Glomerular visceral epithelial cell (primary cell): ENCODE data around the gene EXOC3L2.
A peak's percentile ranks its signal among the peaks of the same experiment; 100 is the strongest.
"Not testable (repeated sequence)": the region's sequence is repeated elsewhere in the genome, so short reads cannot be mapped to it uniquely, and the experiment has no call there.

Source experiments
- DNase-seq: peaks from one replicate; pipeline ENCODE4 v3.0.0-alpha.2; 2016; ENCODE audit errors: extremely low spot score

Gene EXOC3L2

DNA sequence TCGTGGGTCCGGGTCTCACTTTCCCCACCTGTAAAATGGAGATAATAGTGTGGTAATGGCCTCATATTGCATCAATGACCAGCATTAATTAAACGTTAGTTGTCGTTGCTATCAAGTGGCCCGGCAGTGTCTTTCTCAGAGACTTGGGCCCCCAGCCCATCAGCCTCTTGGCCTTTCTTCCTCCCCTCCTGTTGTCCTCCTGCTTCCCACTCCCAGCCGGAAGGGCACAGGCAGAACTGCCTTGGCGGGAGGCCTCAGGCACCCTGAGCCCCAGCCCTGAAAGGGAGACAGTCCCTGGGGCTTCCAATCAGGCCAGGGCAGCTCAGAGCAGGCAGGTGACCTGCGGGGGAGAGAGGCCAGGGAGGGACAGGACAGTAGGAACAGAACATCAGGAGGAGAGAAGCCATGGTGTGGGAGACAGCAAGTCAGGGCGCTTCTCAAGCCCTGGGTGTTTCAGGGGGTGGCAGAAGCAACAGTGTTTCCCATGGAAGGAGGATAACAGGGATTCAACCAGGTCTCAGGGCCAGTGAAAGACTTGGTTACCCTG lies 10.5 kb upstream of the EXOC3L2 start:
- no peak for DNase-seq

GRCh38 chr19:45254044-45254531 lies 8.9 kb upstream of the EXOC3L2 start:
- no peak for DNase-seq

DNA sequence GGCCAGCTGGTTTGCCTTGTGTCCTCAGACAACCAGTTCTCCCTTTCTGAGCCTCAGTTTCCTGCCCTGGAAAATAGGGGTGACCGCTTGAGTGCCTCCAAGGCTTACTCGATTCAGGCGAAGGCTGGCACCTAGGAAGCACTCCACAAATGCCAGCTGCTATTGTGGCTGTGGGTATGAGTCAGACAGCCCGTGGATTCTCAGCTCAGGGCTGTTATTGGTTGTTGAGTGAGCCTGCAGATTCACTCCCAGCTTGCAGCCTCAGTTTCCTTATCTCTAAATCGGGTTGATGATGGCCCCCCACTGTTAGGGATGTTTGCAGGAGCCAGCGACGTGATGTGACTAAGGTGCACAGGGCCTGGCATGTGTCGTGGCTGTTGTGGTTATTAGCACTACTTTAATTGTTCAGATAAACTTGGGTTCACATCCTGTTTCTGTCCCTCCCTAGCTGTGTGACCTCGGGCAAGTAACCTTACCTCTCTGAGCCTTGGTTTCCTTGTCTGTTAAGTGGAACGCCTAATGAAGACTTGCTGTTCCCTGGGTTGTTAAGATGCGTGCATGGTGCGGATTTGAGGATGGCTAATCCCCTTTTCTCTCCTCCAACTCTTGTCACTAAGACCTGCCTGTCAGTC lies 8.3 kb upstream of the EXOC3L2 start:
- peak; percentile 40 for DNase-seq

DNA sequence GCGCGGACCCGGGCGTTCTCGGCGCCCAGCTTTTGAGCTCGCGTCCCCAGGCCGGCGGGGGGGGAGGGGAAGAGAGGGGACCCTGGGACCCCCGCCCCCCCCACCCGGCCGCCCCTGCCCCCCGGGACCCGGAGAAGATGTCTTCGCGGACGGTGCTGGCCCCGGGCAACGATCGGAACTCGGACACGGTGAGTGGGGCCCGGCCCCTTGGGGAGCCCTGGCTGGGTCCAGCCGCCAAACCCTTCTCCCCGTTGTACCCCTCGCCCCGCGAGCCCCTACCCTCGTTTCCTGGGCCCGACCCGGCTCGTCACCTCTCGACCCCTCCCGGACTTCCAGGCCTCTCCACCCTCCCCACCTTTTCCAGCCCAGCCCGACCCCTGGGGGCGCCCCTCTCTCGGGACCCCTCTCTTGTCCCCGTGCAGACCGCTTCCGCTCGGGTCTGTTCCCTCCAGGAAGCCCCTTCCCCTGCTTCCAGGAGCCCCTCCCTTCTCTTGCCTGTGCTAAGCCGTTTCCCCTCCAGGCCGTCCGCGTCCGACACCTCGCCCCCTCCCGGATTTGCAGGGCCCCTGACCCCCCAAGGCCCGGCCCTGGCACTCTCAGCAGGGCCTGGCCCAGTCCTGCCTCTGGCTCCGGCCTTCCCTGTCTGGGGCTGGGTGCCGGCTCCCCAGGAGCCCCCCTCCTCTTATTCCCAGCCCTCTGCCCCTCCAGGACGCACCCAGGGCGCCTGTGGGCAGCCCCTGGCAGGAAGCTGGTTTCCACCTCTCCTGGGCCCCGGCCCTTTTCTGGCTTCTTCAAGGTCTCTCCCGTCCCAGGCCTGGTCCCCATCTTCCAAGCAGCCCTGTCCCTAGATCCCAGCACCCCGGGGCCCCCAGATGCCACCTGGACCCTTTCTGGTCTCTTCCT lies 6.5 kb upstream of the EXOC3L2 start:
- no peak for DNase-seq

GRCh38 chr19:45250832-45251451 lies 5.7 kb upstream of the EXOC3L2 start, which contains the start of gene MARK4:
TSS of gene MARK4 (plus strand) at chr19:45251271. CDS start at chr19:45251589, 318 bp downstream.
- DNase-seq, result peak; percentile 69

DNA sequence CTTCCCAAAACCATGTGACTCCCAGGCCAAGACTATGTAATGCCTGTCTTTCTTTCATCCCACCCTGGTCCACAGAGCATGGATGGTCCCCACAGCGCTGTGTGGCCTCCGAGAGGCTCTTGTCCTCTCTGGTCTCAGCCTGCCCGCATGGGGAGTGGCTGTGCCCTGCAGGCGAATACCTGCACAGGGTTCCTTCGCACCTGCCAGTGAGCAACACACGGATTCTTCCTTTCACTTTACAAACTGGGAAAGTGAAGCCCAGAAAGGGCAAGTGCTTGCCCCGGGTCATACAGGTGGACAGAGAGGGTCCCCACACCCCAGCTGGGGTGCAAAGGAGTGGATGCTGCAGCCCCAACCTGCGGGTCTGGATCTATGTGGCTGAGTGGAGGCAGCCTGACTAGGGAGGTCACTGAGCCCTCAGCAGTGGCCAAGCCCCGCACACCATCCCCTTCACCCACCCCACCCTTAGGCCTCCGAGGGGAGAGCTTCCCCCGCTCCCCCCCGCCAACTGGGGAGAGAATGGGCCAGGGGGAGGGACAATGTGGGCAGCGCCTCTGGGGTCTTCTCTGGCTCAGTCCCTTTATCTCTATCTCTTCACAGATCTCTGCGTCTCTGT lies 5.1 kb upstream of the EXOC3L2 start:
- DNase-seq, result no peak

DNA sequence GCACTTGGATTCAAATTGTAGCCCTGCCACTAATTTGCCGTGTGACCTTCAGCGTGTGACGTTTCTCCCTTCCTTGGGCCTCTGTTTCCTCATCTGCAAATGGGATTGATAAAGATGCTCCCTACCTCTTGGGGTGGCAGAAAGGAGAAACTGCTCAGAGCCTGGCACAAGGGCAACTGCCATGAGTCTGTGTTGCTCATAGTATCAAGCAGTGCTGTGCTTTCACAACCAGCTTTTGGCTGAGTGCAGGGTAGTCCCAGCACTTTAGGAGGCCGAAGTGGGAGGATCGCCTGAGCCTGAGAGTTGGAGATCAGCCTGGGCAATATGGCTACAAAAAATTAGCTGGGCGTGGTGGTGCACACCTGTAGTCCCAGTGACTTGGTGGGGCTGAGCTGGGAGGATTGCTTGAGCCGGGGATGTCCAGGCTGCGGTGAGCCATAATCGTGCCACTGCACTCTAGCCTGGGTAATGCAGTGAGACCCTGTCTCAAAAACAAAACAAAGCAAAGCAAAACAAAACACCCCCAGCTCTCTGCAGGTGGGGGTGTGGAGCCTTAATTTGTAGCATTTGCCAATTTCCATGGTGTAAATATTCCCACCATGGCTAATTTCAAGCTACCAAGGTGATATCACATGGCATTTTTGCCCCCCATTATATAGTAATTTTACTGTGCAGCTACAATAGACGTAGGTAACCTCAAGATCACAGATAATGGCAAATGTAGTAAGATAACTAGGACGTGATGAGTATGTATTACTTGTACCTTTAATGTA lies 4.2 kb upstream of the EXOC3L2 start:
- DNase-seq, result no peak

- DNase-seq, result no peak
Observed at GRCh38 chr19:45247136-45247535, 1.9 kb upstream of the EXOC3L2 start.

DNA sequence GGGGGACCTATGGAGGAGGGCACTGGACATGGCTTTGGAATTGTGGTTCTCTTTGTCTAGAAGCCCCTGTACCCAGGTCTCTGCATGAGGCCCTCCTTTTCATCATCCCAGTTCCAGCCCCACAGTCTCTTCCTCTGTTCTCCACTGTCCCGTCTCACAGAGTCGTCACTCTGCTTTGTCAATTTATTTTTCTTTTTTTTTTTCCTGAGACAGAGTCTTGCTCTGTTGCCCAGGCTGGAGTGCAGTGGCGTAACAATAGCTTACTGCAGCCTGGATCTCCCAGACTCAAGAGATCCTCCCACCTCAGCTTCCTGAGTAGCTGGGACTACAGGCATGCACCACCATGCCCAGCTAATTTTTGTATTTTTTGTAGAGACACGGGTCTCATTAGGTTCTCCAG lies 619 bp upstream of the EXOC3L2 start:
- DNase-seq, result no peak

DNA sequence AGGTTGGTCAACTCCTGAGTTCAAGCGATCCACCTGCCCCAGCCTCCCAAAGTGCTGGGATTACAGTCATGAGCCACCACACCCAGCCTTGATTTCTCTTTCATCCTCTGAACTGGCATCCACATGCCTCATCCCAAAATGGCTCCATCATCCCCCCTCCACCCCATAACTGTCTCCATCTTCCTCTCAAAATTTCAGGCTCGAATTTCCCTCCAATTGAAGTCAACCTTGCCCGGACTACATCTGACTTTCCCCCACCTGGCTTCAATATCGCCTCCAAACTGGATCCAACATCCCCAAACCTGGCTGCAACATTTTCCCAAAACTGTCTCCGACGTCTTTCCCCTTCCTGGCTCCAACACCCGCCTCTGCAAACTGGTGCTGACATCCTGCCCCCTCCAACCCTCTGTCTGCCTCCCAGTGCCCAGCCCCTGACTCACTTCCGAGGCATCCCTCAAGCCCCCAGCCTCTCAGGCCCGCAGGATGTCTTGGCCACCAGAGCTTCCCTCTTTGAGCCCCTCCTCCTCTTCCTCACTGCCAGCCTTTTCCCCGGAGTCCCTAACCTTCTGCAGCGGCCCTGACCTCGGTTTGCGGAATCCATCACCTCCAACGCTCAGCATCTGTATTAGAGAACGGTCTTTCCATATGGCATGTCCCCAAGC lies 943 bp downstream of the EXOC3L2 start:
- no peak for DNase-seq

DNA sequence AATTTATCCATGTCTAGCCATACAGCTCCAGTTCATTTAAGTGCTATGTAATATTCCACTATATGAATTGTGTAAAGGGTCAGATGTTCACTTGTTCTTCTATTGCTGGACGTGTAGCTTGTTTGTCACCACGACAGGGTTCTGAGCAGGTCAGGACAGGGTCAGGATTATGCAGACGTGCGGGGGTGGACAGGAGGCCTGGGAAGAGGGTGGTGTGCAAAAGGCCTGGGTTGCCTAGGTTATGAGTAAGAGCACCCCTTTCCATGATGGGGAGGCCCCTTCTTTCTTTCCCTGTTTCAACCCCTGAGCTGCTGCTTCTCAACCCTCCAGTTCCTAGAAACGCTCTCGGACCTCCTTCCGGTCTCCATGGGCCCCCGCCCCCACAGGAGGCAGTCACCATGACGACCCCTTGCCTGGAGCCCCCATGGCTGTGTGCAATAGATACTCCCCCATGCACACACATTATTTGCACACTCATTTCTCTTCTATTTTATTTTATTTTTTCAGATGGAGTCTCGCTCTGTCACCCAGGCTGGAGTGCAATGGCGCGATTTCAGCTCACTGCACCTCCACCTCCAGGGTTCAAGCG lies 2.0 kb downstream of the EXOC3L2 start:
- no peak for DNase-seq

- DNase-seq, result no peak
Observed at GRCh38 chr19:45238556-45238955, 6.7 kb downstream of the EXOC3L2 start.

- DNase-seq, result no peak
Observed at GRCh38 chr19:45235485-45235884, 9.7 kb downstream of the EXOC3L2 start.

- DNase-seq, result no peak
Observed at GRCh38 chr19:45234089-45234869, 10.9 kb downstream of the EXOC3L2 start.

GRCh38 chr19:45231891-45232290 lies 13.3 kb downstream of the EXOC3L2 start:
- no peak for DNase-seq

- DNase-seq, result not testable (repeated sequence)
Observed at GRCh38 chr19:45229056-45229455, 16.2 kb downstream of the EXOC3L2 start.

GRCh38 chr19:45224645-45225044 lies 20.6 kb downstream of the EXOC3L2 start:
- DNase-seq, result no peak

- no peak for DNase-seq
Observed at GRCh38 chr19:45223879-45224278, 21.3 kb downstream of the EXOC3L2 start.

DNA sequence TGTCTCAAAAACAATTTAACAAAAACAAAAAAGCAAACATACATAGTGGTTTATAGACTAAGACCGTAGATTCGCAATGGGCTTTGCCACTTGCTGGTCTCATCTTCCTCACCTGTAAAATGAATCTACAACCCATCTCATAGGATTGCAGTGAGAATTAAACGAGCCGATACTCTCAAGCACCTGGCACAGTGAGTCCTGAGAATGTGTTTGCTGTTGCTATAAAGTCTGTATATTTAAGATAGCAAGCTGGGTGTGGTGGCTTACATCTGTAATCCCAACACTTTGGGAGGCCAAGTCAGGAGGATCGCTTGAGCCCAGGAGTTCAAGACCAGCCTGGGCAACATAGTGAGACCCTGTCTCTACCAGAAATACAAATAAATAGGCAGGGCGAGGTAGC lies 22.5 kb downstream of the EXOC3L2 start:
- no peak for DNase-seq
